K562 (cell line): ENCODE data around the gene CAPN7. TPM values are rescaled to one million over a fixed set of nuclear protein-coding genes. Genes with fewer than 3 reads are reported as not detected.

ENCODE experiments used
- ATAC-seq: fragments of 200-7000 bp; cut with Tn5 transposase; 3 replicates; pipeline ENCODE4 v1.9.1; 2020; ENCODE audit warnings: moderate library complexity
- BruUV-seq: library from RNA; stranded (reverse); fragments of 400-500 nt; replicated peaks from 2 replicates; lab custom pipeline; 2021; lab: Mats Ljungman, UMichigan
- CTCF ChIA-PET: fragments of 300-600 bp; formaldehyde crosslinking; extraction: SDS; loops from one replicate; lab custom pipeline; 2021; ENCODE audit warnings: low intra/inter-chr PET ratio; lab: Yijun Ruan, JAX
- POLR2A ChIA-PET: fragments of 300-600, 350-650 bp; sonication (Branson Sonifier 250); formaldehyde crosslinking; extraction: SDS; loops from one replicate; lab custom pipeline; 2021; ENCODE audit warnings: antibody characterized with exemption, inconsistent platforms; lab: Yijun Ruan, JAX
- DNase-seq, 4 experiments: peaks; one replicate each; pipeline versions ENCODE4 v3.0.0 to v3.0.0-alpha.2; 2011 to 2018; ENCODE audit warnings: low spot score in 3 of 4, mixed read lengths in 3 of 4; ENCODE audit errors: extremely low read depth in 1 of 4
- FAIRE-seq: peaks from 2 replicates; lab custom pipeline; 2011; peaks lifted over from hg19 to GRCh38; lab: Jason Lieb, UNC
- H2AFZ ChIP-seq: 2 replicates; pipeline ENCODE4 v1.6.0; 2011; ENCODE audit warnings: low read depth, low read length, control low read depth, inconsistent platforms
- H3K27ac ChIP-seq: fragments of 200-600 bp; 3 replicates; pipeline ENCODE4 v1.8.0; 2011; ENCODE audit warnings: low read depth, mild to moderate bottlenecking, control low read depth, inconsistent platforms, low read length, moderate library complexity, mixed read lengths; ENCODE audit errors: extremely low read depth
- H3K27me3 ChIP-seq, 2 experiments: fragments of 300-600 bp in 1 of 2; 2 replicates in 1 of 2; 3 replicates in 1 of 2; pipeline versions ENCODE4 v1.6.0 to v1.8.0; 2011; ENCODE audit warnings: inconsistent platforms in 2 of 2, low read length in 2 of 2, mild to moderate bottlenecking in 1 of 2, mixed read lengths in 1 of 2, moderate library complexity in 1 of 2; ENCODE audit not compliant: control insufficient read depth in 2 of 2, insufficient read depth in 2 of 2
- H3K36me3 ChIP-seq: fragments of 300-600 bp; 3 replicates; pipeline ENCODE4 v1.8.0; 2011; ENCODE audit warnings: mild to moderate bottlenecking, low read length, inconsistent platforms; ENCODE audit not compliant: control insufficient read depth, insufficient read depth
- H3K4me1 ChIP-seq, 2 experiments: fragments of 200-600 bp in 1 of 2; replicated peaks in 1 of 2; 2 replicates in 1 of 2; 3 replicates in 1 of 2; pipeline versions ENCODE4 v1.5.1 to v1.8.0; 2011; ENCODE audit warnings: inconsistent platforms in 2 of 2, low read length in 2 of 2, mild to moderate bottlenecking in 1 of 2, mixed read lengths in 1 of 2, moderate library complexity in 1 of 2; ENCODE audit not compliant: control insufficient read depth in 2 of 2, insufficient read depth in 2 of 2
- H3K4me2 ChIP-seq: 2 replicates; pipeline ENCODE4 v1.6.1; 2011; ENCODE audit warnings: low read length, control low read depth, inconsistent platforms, mixed read lengths; ENCODE audit not compliant: insufficient read depth
- H3K4me3 ChIP-seq: fragments of 200-600 bp; sonication (generic), shearing (Covaris generic); 2 replicates; pipeline ENCODE4 v1.5.1; 2016; ENCODE audit warnings: control low read depth, inconsistent platforms
- H3K79me2 ChIP-seq: fragments of 200-600 bp; 3 replicates; pipeline ENCODE4 v1.8.0; 2011; ENCODE audit warnings: low read length, inconsistent platforms; ENCODE audit not compliant: control insufficient read depth, insufficient read depth
- H3K9ac ChIP-seq, 2 experiments: 2 replicates each; pipeline versions ENCODE4 v1.6.0 to v1.6.1; 2011; ENCODE audit warnings: low read depth in 2 of 2, low read length in 2 of 2, control low read depth in 1 of 2, inconsistent platforms in 1 of 2, mild to moderate bottlenecking in 1 of 2, mixed read lengths in 1 of 2; ENCODE audit not compliant: insufficient read depth in 1 of 2
- H3K9me1 ChIP-seq: one replicate; pipeline ENCODE4 v1.6.0; 2011; ENCODE audit warnings: inconsistent platforms, mild to moderate bottlenecking, low read length, moderate library complexity; ENCODE audit not compliant: control insufficient read depth, insufficient read depth
- H3K9me3 ChIP-seq: replicated peaks from 2 replicates; pipeline ENCODE4 v1.5.1; 2011; ENCODE audit warnings: low read depth, low read length, inconsistent platforms; ENCODE audit not compliant: control insufficient read depth, insufficient read depth
- H4K20me1 ChIP-seq: replicated peaks from 2 replicates; pipeline ENCODE4 v1.6.1; 2011; ENCODE audit warnings: low read length, inconsistent platforms, mixed read lengths; ENCODE audit not compliant: control insufficient read depth, insufficient read depth
- CHCHD3 ChIP-seq: fragments of 250-450 bp; sonication (Bioruptor Pico); IDR thresholded peaks from 2 replicates; pipeline ENCODE4 v2.1.2; 2022; ENCODE audit warnings: mild to moderate bottlenecking
- FOS ChIP-seq: IDR thresholded peaks from 3 replicates; pipeline ENCODE4 v1.6.1; 2011; ENCODE audit not compliant: insufficient read length; ENCODE audit errors: extremely low read depth
- IRF2 ChIP-seq: sonication (generic); formaldehyde crosslinking; IDR thresholded peaks from 2 replicates; pipeline ENCODE4 v1.8.1; 2022; ENCODE audit warnings: mild to moderate bottlenecking, missing genetic modification reagents
- JUNB ChIP-seq: fragments of 450-650 bp; formaldehyde crosslinking; conservative IDR thresholded peaks from 2 replicates; pipeline ENCODE4 v1.4.0; 2020; ENCODE audit warnings: mild to moderate bottlenecking
- MCM2 ChIP-seq: fragments of 450-650 bp; IDR thresholded peaks from 2 replicates; pipeline ENCODE4 v1.6.1; 2017; ENCODE audit warnings: low read depth, mild to moderate bottlenecking
- SP1 ChIP-seq: sonication (generic); formaldehyde crosslinking; IDR thresholded peaks from 2 replicates; pipeline ENCODE4 v1.8.1; 2022; ENCODE audit warnings: mild to moderate bottlenecking, missing genetic modification reagents
- STAT5A ChIP-seq: IDR thresholded peaks from 2 replicates; pipeline ENCODE4 v1.6.1; 2012; ENCODE audit warnings: low read length, inconsistent platforms, borderline replicate concordance
- TEAD1 ChIP-seq, 2 experiments: fragments of 450-650 bp in 1 of 2; sonication (generic) in 1 of 2; formaldehyde crosslinking; IDR thresholded peaks; 2 replicates each; pipeline versions ENCODE4 v1.4.0 to v1.8.0; 2020 to 2022; ENCODE audit warnings: mild to moderate bottlenecking in 2 of 2, missing genetic modification reagents in 1 of 2
- ZFP1 ChIP-seq: fragments of 450-650 bp; formaldehyde crosslinking; IDR thresholded peaks from 2 replicates; pipeline ENCODE4 v1.4.0; 2020; ENCODE audit warnings: mild to moderate bottlenecking, mixed read lengths
- ZNF133 ChIP-seq: fragments of 250-450 bp; sonication (Bioruptor Pico); IDR thresholded peaks from 2 replicates; pipeline ENCODE4 v1.4.0; 2020; ENCODE audit warnings: mild to moderate bottlenecking
- WGBS: fragments of 100-300 bp; shearing (Covaris generic); methylation state at CpG from one replicate; pipeline ENCODE4 v1.1.6; 2016; ENCODE audit warnings: low coverage, mixed read lengths; ENCODE audit not compliant: insufficient coverage; ENCODE audit errors: missing lambda C conversion rate; 5-methylcytosine and 5-hydroxymethylcytosine counted together
- in situ Hi-C: fragments of 300-500 bp; cut with MboI; formaldehyde crosslinking; loops from 4 replicates; pipeline ENCODE4 v1.15.0; 2018; ENCODE audit warnings: inconsistent platforms, mixed read lengths
- intact Hi-C: fragments of 100-400 bp; cut with micrococcal nuclease; formaldehyde crosslinking; loops from 2 replicates; pipeline ENCODE4 v1.14.2; 2022
- polyA plus RNA-seq, 8 experiments: library from polyadenylated mRNA; depleted of rRNA in 4 of 8; stranded (reverse) in 5 of 8; unstranded in 3 of 8; fragments of >200 nt; fragmentation: Nextera tagmentation in 2 of 8; fragmentation: Illumina TruSeq in 1 of 8; extraction: Ambion mirVana in 2 of 8; extraction: Trizol in 1 of 8; gene quantifications; 2 replicates each; pipeline versions ENCODE4 v1.2.1 to v1.2.3, GENCODE V29; 2011 to 2014; ENCODE audit warnings: inconsistent platforms in 1 of 8, missing spikeins in 1 of 8
- total RNA-seq, 7 experiments: library from RNA; depleted of rRNA in 6 of 7; stranded (reverse); fragments of >200 nt in 6 of 7; fragmentation: Illumina TruSeq in 2 of 7; extraction: Trizol in 2 of 7; gene quantifications; 2 replicates each; pipeline versions ENCODE4 v1.2.1 to v1.2.3, GENCODE V29; 2011 to 2021; ENCODE audit warnings: low replicate concordance in 1 of 7
- TF ChIP-seq, protein P1 (sequence below): fragments of 450-650 bp; formaldehyde crosslinking; IDR thresholded peaks from 2 replicates; pipeline ENCODE4 v1.4.0; 2022; ENCODE audit warnings: missing genetic modification characterization

The CAPN7 gene
- total and polyA plus RNA-seq, 9 of the 15 experiments (the other 6 are each of a cell fraction or from before 2014, with no cell fraction given): 6.5 to 42.7 (median 32.7) TPM

DNA sequence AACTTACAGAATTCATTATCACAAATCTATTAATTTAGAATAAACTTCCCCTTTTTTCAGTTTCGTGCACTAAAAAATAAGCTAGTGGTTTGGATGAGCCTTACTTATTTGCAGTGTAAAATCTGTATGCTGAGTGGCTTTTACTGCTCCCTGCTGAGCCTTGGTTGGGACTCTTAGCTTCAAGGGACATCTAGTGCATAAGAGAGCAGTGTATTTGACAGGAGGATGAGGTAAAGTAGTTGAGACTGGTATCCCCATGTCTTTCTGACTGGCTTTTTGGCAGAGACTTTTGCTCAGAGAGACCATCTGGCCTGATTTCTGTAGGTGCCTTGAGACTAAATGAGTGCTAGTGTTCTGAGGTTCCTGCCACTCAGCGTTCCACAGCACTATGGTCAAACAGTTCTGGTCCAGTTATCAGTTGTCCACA lies 11.8 kb downstream of the CAPN7 start:
- H3K4me2 ChIP-seq: no peak overlapping the region
- no peak for FAIRE-seq

More for the DNA sequence above, 11.8 kb downstream of the CAPN7 start:
- WGBS: 92% methylated on average over 2 of the region's 2 CpGs
- Histone ChIP-seq H3K4me1 (no peaks in the 10 kb centered on the region), H3K4me3 (no peak overlapping the region), H2AFZ (no peak overlapping the region), H3K36me3 (peaks cover 90% of the 10 kb centered on the region), H4K20me1 (no peaks in the 10 kb centered on the region; the same call in 1 of the 2 replicates), H3K9me1 (no peaks in the 10 kb centered on the region), H3K27ac (no peak overlapping the region), H3K9ac (no peak overlapping the region), H3K27me3 (no peaks in the 10 kb centered on the region), H3K9me3 (no peaks in the 10 kb centered on the region), H3K79me2 (no peaks in the 10 kb centered on the region)
- BruUV-seq: no TSS peak
- ChIA-PET CTCF (no interaction called here), POLR2A (interaction anchor here (5.9 kb wide), 1 partner anchor 11 kb away, joined by 41 read pairs; the partner anchor contains the start of gene CAPN7)
- DNase-seq (no peak), ATAC-seq (no peak)
- in situ Hi-C loops: loop anchor here (25.0 kb wide), 1 partner anchor 1319 kb away; no protein-coding TSS in a partner anchor
- intact Hi-C loops: no loop called here
- TF ChIP-seq ZNF133 (CRISPR knock-in tag) (no peak), FOS (no peak), STAT5A (no peak), ZFP1 (CRISPR knock-in tag) (no peak), TEAD1 (CRISPR knock-in tag; IDR thresholded peaks at IDR 0.05) (no peak), SP1 (CRISPR knock-in tag) (no peak), JUNB (CRISPR knock-in tag) (no peak), IRF2 (CRISPR knock-in tag) (no peak), MCM2 (no peak), CHCHD3 (CRISPR knock-in tag) (no peak)
- TF ChIP-seq, protein P1, sequence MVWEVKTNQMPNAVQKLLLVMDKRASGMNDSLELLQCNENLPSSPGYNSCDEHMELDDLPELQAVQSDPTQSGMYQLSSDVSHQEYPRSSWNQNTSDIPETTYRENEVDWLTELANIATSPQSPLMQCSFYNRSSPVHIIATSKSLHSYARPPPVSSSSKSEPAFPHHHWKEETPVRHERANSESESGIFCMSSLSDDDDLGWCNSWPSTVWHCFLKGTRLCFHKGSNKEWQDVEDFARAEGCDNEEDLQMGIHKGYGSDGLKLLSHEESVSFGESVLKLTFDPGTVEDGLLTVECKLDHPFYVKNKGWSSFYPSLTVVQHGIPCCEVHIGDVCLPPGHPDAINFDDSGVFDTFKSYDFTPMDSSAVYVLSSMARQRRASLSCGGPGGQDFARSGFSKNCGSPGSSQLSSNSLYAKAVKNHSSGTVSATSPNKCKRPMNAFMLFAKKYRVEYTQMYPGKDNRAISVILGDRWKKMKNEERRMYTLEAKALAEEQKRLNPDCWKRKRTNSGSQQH: no peak
